ENCODE measurements around the gene BAIAP3. TPM values are rescaled to one million over a fixed set of nuclear protein-coding genes. Genes with fewer than 3 reads are reported as not detected.
A peak's percentile ranks its signal among the peaks of the same experiment; 100 is the strongest.

Gene BAIAP3
- total and polyA plus RNA-seq, 10 of the 15 experiments (the other 5 are each of a cell fraction or from before 2014, with no cell fraction given): 0.03 to 0.56 (median 0.17) TPM; not detected in 3

- Histone ChIP-seq H3K36me3 (ENCODE audit: control insufficient read depth in 2 of 2, insufficient read depth in 2 of 2, low read length in 1 of 2) (peaks cover 0 to 19% of the 10 kb centered on the region in 2 experiments; a peak in 2 of 4 replicates), H4K20me1 (ENCODE audit: control insufficient read depth, insufficient read depth) (peaks cover 35% of the 10 kb centered on the region), H3K79me2 (ENCODE audit: control insufficient read depth, insufficient read depth, low read length) (peaks cover 52% of the 10 kb centered on the region), H3K9ac (ENCODE audit: control insufficient read depth, insufficient read depth, low read length) (peak overlapping the region; percentile 100), H3K4me3 (peak overlapping the region; percentile 93), H3K27me3 (replicated peaks in 1 of 2; ENCODE audit: control insufficient read depth in 2 of 2, insufficient read depth in 2 of 2, low read length in 1 of 2) (no peaks in the 10 kb centered on the region), H3K9me3 (replicated peaks; ENCODE audit: control insufficient read depth, insufficient read depth, low read length) (no peaks in the 10 kb centered on the region), H3K4me1 (ENCODE audit: control insufficient read depth, insufficient read depth, low read length) (peaks cover 7% of the 10 kb centered on the region), H3K27ac (ENCODE audit: control insufficient read depth, insufficient read depth) (peak overlapping the region; percentile 51), H2AFZ (ENCODE audit: control insufficient read depth, low read depth, low read length) (no peak overlapping the region), H3K4me2 (ENCODE audit: control insufficient read depth, insufficient read depth) (peak overlapping the region; percentile 97)
- TSS peak; percentile 83 for BruUV-seq (replicated peaks)
- intact Hi-C loops (cut with micrococcal nuclease; ENCODE audit: unreplicated experiment) (loop anchor here (5.0 kb wide), 1 partner anchor 112 kb away; the partner anchor contains the start of gene UQCC4), in situ Hi-C loops (cut with MboI) (no loop called here)
- ChIA-PET RAD21 (ENCODE audit: unreplicated experiment) (no interaction called here), SMC1A (ENCODE audit: uncharacterized antibody, unreplicated experiment) (no interaction called here), POLR2A (no interaction called here), CTCF (no interaction called here)
- 2% methylated on average over 47 of the region's 77 CpGs for WGBS (ENCODE audit: insufficient coverage, insufficient replicate concordance, low lambda C conversion rate, missing lambda C conversion rate)
- FAIRE-seq (peak; percentile 62), DNase-seq (ENCODE audit: low read depth, low spot score) (no peak), ATAC-seq (peak; percentile 46)
- TF ChIP-seq DPF2 (IDR thresholded peaks at IDR 0.05): no peak
- TF ChIP-seq MEF2B (IDR thresholded peaks at IDR 0.05; ENCODE audit: partially characterized antibody, poor library complexity, severe bottlenecking): no peak
- no peak for TF ChIP-seq E2F4 (IDR thresholded peaks at IDR 0.05; ENCODE audit: low read depth, low read length)
- no peak for TF ChIP-seq RCOR1 (conservative IDR thresholded peaks at IDR 0.05; ENCODE audit: low read depth, low read length)
- no peak for TF ChIP-seq GABPA (IDR thresholded peaks at IDR 0.05; ENCODE audit: low read depth)
- no peak for TF ChIP-seq HDGF (IDR thresholded peaks at IDR 0.05)
- no peak for TF ChIP-seq MYC (IDR thresholded peaks at IDR 0.05; ENCODE audit: insufficient read depth, insufficient read length, insufficient replicate concordance, low read length, severe bottlenecking)
- no peak for TF ChIP-seq YBX1 (IDR thresholded peaks at IDR 0.05)
- TF ChIP-seq ZNF207 (IDR thresholded peaks at IDR 0.05; ENCODE audit: borderline replicate concordance): no peak
- no peak for TF ChIP-seq NFXL1 (IDR thresholded peaks at IDR 0.05; ENCODE audit: borderline replicate concordance)
- no peak for TF ChIP-seq CBX5 (IDR thresholded peaks at IDR 0.05; ENCODE audit: low read depth)
- 0 out of 4 replicates have a peak, but pooled peaks of 1 of the 2 experiments have one; percentile 10 for TF ChIP-seq BHLHE40 (IDR thresholded peaks at IDR 0.05; ENCODE audit: borderline replicate concordance in 1 of 2, low read depth in 2 of 2, low read length in 1 of 2)
- TF ChIP-seq ZBTB40 (IDR thresholded peaks at IDR 0.05; ENCODE audit: borderline replicate concordance): no peak
- no peak for TF ChIP-seq MTA2 (IDR thresholded peaks at IDR 0.05; ENCODE audit: low read depth)
- TF ChIP-seq NR2C2 (IDR thresholded peaks at IDR 0.05; ENCODE audit: borderline replicate concordance, control insufficient read depth, insufficient read length, low read depth): no peak
Observed at GRCh38 chr16:1309888-1310831, 23.3 kb upstream of the BAIAP3 start.
